Uterus (tissue), 2 donors: Measurements from ENCODE around the gene ENTPD1.

ENCODE experiments used
- CTCF ChIP-seq, 4 experiments: fragments of 200-600 bp in 2 of 4; fragments of 450-650 bp in 2 of 4; sonication (generic) in 2 of 4; IDR thresholded peaks; one replicate each; pipeline ENCODE4 v1.5.1; 2016 to 2019; ENCODE audit warnings: antibody characterized with exemption in 4 of 4, mild to moderate bottlenecking in 2 of 4, moderate library complexity in 1 of 4
- POLR2A ChIP-seq, 2 donors: fragments of 450-650 bp; IDR thresholded peaks; one replicate each; pipeline ENCODE4 v1.6.1; 2016; ENCODE audit warnings: antibody characterized with exemption in 2 of 2, mild to moderate bottlenecking in 1 of 2, moderate library complexity in 1 of 2

GRCh38 chr10:95889830-95890229 is 133.9 kb downstream of the ENTPD1 start:
- TF ChIP-seq CTCF (IDR thresholded peaks at IDR 0.05): no peak
- TF ChIP-seq POLR2A (IDR thresholded peaks at IDR 0.05): no peak
